Smooth muscle cell (in vitro differentiated cells): Measurements from ENCODE around the gene PDF. TPM values are rescaled to one million over a fixed set of nuclear protein-coding genes. Genes with fewer than 3 reads are reported as not detected.
A peak's percentile ranks its signal among the peaks of the same experiment; 100 is the strongest.

Experiments
- DNase-seq: peaks from one replicate; lab custom pipeline; 2025; ENCODE audit not compliant: unreplicated experiment; lab: John Stamatoyannopoulos, UW
- H2AFZ ChIP-seq: fragments of 200-600 bp; sonication (generic); 2 replicates; pipeline ENCODE4 v1.6.0; 2016; ENCODE audit warnings: antibody characterized with exemption, low read depth, mild to moderate bottlenecking
- H3F3A ChIP-seq: fragments of 200-600 bp; sonication (generic); 2 replicates; pipeline ENCODE4 v1.6.0; 2017; ENCODE audit warnings: antibody characterized with exemption, low read depth
- H3K27ac ChIP-seq: fragments of 200-600 bp; sonication (generic); 2 replicates; pipeline ENCODE4 v1.5.1; 2016; ENCODE audit warnings: low read depth, mild to moderate bottlenecking
- H3K27me3 ChIP-seq: fragments of 200-600 bp; sonication (generic); 2 replicates; pipeline ENCODE4 v1.6.1; 2016; ENCODE audit warnings: low read depth, mild to moderate bottlenecking
- H3K36me3 ChIP-seq: fragments of 200-600 bp; sonication (generic); 2 replicates; pipeline ENCODE4 v1.5.1; 2016; ENCODE audit warnings: low read depth
- H3K4me1 ChIP-seq: fragments of 200-600 bp; sonication (generic); 2 replicates; pipeline ENCODE4 v1.5.1; 2016; ENCODE audit warnings: low read depth
- H3K4me2 ChIP-seq: fragments of 200-600 bp; sonication (generic); 2 replicates; pipeline ENCODE4 v1.6.0; 2016; ENCODE audit warnings: mild to moderate bottlenecking
- H3K4me3 ChIP-seq: fragments of 200-600 bp; sonication (generic); 2 replicates; pipeline ENCODE4 v1.5.1; 2016; ENCODE audit warnings: mild to moderate bottlenecking
- H3K79me2 ChIP-seq: fragments of 200-600 bp; sonication (generic); 2 replicates; pipeline ENCODE4 v1.6.0; 2016; ENCODE audit warnings: low read depth, mild to moderate bottlenecking
- H3K9ac ChIP-seq: fragments of 200-600 bp; sonication (generic); 2 replicates; pipeline ENCODE4 v1.6.0; 2016; ENCODE audit warnings: low read depth
- H3K9me3 ChIP-seq: fragments of 200-600 bp; sonication (generic); replicated peaks from 2 replicates; pipeline ENCODE4 v1.5.1; 2016; ENCODE audit warnings: low read depth
- H4K20me1 ChIP-seq: fragments of 200-600 bp; sonication (generic); 2 replicates; pipeline ENCODE4 v1.6.0; 2016; ENCODE audit warnings: low read depth
- CTCF ChIP-seq: fragments of 200-600 bp; sonication (generic); IDR thresholded peaks from 2 replicates; pipeline ENCODE4 v1.5.1; 2017; ENCODE audit warnings: borderline replicate concordance, mild to moderate bottlenecking, antibody characterized with exemption; ENCODE audit not compliant: insufficient read depth, poor library complexity, severe bottlenecking
- WGBS: methylation state at CpG from one replicate; pipeline ENCODE4 v1.1.7; 2016; ENCODE audit warnings: low lambda C conversion rate; 5-methylcytosine and 5-hydroxymethylcytosine counted together
- polyA plus RNA-seq: library from polyadenylated mRNA; unstranded; fragments of >200 nt; fragmentation: Nextera tagmentation; extraction: Ambion mirVana; gene quantifications from 2 replicates; pipeline ENCODE4 v1.2.1, GENCODE V29; 2016
- total RNA-seq: library from RNA; depleted of rRNA; stranded (reverse); fragments of >200 nt; gene quantifications from 2 replicates; pipeline ENCODE4 v1.2.3, GENCODE V29; 2014

The PDF gene
- total and polyA plus RNA-seq, 2 experiments from 2014 or later = 4.4 to 5.4 TPM

- no peaks in the 10 kb centered on the region for H3K27me3 ChIP-seq
- TF ChIP-seq CTCF = no peak
- H3F3A ChIP-seq = no peaks in the 10 kb centered on the region
- H2AFZ ChIP-seq = no peak overlapping the region
- peaks cover 8% of the 10 kb centered on the region for H3K4me1 ChIP-seq
- WGBS = 91% methylated on average over 11 of the region's 11 CpGs
- no peak overlapping the region for H3K27ac ChIP-seq
- peaks cover 41% of the 10 kb centered on the region for H4K20me1 ChIP-seq
- no peak overlapping the region for H3K4me2 ChIP-seq
- H3K9me3 ChIP-seq = no peaks in the 10 kb centered on the region
- H3K9ac ChIP-seq = no peak overlapping the region
- H3K36me3 ChIP-seq = no peaks in the 10 kb centered on the region
- no peak overlapping the region for H3K4me3 ChIP-seq
- DNase-seq = no peak
- H3K79me2 ChIP-seq = peaks cover 43% of the 10 kb centered on the region
Observed at GRCh38 chr16:69314534-69314933, 15.9 kb downstream of the PDF start.

DNA sequence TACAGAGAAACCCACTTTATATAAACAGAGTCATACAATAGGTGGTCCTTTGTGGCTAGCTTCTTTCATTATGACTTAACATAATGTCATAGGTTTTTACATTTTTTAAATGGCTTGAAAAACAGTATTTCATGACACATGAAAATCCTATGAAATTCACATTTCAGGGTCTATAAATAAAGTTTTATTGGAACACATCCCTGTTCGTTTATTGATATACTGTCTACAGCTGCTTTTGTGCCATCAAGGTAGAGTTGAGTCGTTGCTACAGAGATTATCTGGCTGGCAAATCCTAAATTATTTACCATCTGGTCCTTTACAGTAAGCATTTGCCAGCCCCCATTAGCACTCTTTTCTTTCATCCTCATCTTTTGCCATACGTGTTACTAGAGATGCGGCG, 16.9 kb downstream of the PDF start:
- no peak for TF ChIP-seq CTCF
- Histone ChIP-seq H3K9ac (no peak overlapping the region), H3F3A (peaks cover under 1% of the 10 kb centered on the region), H3K4me3 (no peak overlapping the region), H2AFZ (no peak overlapping the region), H3K27me3 (no peaks in the 10 kb centered on the region), H3K4me1 (peaks cover 8% of the 10 kb centered on the region), H3K79me2 (peaks cover 43% of the 10 kb centered on the region), H3K36me3 (no peaks in the 10 kb centered on the region), H4K20me1 (peaks cover 41% of the 10 kb centered on the region), H3K9me3 (no peaks in the 10 kb centered on the region), H3K4me2 (no peak overlapping the region), H3K27ac (no peak overlapping the region)
- DNase-seq = no peak
- WGBS = 96% methylated on average over 5 of the region's 5 CpGs

- peaks cover 8% of the 10 kb centered on the region for H3K4me1 ChIP-seq
- DNase-seq = no peak
- TF ChIP-seq CTCF = no peak
- H3K79me2 ChIP-seq = peaks cover 43% of the 10 kb centered on the region
- H3K27ac ChIP-seq = peak overlapping the region; percentile 57
- peaks cover 7% of the 10 kb centered on the region for H3F3A ChIP-seq
- 5% methylated on average over 31 of the region's 59 CpGs for whole genome bisulfite sequencing
- no peak overlapping the region for H2AFZ ChIP-seq
- no peaks in the 10 kb centered on the region for H3K27me3 ChIP-seq
- no peaks in the 10 kb centered on the region for H3K9me3 ChIP-seq
- peak overlapping the region; percentile 99 for H3K4me3 ChIP-seq
- H4K20me1 ChIP-seq = peaks cover 41% of the 10 kb centered on the region
- H3K9ac ChIP-seq = peak overlapping the region; percentile 88
- peak overlapping the region; percentile 94 for H3K4me2 ChIP-seq
- no peaks in the 10 kb centered on the region for H3K36me3 ChIP-seq
Observed at GRCh38 chr16:69311533-69312387, 18.6 kb downstream of the PDF start.
